KG1 (cell line): Measurements from ENCODE around the gene PLEKHA7.
"Not testable (repeated sequence)": the region's sequence is repeated elsewhere in the genome, so short reads cannot be mapped to it uniquely, and the experiment has no call there.

ENCODE experiments used
- DNase-seq: peaks from one replicate; lab custom pipeline; 2025; lab: John Stamatoyannopoulos, UW

The PLEKHA7 gene

DNA sequence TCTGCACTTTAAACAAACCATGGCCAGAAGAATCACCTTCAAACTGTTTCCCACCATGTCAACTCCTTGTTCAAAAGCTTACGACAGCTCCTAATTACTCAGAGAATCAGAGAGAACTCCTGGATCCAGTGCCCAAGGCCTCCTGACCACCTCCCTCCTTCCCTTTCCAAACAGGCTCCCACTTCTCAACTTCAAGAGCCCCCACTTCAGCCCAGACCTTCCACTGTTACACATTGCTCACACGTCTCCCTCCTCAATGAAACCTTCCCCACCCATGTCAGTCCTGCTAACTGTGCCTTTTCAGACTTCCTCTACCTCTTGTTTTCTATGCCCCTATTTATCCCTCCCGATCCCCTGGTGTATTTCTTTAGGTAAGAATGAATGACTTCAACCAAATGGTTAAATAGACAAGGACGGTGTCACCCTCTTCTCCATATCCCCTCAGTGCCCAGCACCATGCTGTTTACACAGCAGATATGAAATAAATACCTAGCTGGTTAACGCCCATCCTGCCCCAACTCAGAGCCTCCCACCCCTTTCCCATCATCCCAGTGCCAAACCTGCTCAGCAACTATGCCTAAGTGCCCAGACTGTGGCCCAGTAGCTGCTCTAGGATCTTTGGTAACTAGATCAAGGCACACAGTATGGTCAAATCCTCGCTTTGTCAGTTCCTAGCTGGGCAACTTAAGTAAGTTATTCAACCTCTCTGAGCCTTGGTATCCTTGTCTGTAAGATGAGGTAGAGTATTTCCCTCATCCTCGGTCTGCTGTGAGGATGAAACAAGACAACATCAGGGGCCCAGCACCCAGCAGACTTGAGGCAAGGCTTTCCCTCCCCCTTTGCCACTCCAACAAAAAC lies 36.8 kb downstream of the PLEKHA7 start:
- no peak for DNase-seq

DNA sequence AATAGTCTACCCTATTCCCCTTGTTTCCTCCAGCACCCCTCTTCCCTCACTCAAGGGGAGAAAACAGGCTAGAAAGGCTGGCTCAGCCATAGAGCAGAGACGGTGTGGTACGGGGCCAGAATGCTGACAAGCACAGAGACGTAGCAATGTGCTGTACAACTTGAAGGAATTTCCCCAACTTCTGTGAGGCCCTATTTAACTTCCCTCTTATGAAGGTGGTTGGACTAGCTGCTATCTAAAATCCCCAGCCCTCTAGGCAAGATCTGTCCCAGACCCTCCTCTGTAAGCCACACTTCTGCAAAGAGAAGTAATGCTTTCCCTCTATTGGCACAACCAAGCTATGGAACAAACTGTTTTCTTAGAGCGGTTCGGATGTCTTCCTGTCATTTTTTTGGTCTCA lies 37.8 kb downstream of the PLEKHA7 start:
- no peak for DNase-seq

DNA sequence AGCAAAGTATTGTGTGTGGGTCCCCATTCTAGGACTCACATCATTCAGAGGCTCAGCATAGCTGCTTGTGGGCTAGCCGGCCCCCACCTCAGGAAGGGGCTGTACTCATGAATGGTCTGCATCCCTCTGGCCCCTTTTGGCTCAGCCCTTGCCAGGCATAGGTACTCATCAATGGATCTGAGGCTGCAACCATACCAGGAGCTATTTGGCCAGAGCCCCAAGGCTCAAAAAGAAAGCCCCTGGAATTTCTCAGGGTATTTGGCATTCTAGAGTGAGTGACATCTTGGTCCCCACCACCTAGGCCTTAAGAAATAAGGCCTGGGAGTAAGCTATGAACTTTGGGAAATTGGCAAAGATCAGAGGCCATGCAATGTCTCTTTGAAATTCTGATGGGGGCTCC lies 38.3 kb downstream of the PLEKHA7 start:
- no peak for DNase-seq

DNA sequence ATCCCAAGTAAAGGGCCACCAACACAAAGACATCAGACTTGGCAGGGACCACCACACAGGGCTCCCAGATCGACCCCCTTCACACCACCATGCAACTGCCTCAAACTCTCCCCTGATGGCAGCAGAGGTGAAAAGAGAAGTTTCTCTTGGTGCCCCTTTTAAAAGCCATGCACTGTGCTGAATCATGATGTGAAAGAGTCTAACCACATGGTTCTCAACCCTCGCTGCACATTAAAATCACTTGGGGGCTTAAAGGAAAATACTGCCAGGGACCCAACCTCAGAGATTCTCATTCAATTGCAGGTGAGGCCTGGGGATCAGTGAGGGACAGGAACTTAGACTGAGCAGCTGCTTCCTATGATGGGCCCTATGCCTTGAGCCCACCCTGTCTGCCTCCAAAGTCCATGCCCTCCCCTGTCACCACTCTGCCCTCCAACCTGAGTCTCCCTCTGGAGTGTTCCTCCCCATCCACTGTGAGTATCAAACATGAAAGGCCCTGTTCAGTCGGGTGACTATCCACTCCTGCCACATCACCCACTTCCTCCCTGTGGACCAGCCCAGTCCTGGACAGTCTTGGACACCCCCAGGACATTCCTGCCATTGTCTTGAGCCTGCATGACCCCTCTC lies 40.8 kb downstream of the PLEKHA7 start:
- no peak for DNase-seq

DNA sequence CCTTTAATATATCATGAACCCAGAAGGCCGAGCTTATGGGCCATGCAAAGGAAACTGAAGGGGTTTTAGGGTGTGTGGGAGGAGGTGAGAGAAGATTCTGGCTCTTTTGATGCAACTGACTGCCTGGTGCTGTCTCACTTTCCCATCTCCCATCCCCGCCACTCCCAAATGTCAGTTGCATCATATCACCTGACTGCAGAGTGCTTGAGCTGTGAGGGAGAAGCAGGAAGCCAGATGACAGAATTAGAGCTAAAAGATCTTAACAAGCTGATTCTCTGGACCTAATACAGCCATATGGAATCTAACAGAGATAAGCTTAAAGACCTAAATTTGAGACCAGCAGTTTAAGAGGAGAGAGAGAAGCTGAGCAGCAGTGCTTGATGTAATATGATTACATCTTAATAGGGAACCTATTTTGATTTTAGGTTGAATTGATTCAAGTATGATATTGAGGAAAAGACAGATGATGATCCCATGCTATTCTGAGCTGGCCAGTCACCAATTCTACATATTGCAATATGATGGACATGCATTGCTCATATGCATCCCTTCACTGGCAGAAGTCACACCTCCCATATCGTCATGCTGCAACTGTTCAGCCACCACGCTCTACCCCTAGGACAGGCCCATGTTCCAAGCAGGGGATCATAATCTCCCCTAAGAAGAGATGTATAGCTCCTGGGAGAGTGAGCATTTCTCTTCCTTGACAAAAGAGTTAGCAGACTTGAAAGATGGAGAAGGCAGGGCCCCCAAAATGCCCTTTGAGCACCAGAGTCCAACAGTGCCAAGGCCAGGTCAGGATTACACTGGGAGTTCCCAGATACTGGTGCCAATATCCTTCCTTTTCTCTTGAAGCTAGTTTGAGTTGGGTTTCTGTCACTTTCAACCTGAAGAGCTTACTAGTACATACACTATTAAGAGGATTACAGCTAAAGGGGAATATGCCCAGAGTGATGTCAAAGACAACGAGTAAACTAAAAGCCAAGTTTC lies 44.9 kb downstream of the PLEKHA7 start:
- DNase-seq = no peak

DNA sequence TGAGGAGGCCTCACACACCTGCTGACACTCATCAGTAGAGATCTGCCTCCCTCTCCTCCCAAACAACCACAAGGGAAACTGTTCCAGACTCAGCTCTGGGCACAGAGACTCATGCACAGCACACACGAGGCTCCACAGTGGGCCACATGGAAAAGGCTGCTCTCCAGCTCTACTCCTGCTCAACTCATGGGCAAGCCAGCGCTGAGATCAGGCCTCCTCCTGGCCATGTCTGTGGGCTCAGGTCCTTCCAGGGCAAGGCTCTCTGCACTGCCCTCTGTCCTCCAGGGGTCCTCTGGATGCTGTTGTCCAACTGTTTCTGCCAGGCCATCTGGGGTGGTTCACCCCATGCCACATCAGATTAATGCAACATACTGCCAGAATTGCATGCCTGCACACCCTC lies 46.0 kb downstream of the PLEKHA7 start:
- no peak for DNase-seq

DNA sequence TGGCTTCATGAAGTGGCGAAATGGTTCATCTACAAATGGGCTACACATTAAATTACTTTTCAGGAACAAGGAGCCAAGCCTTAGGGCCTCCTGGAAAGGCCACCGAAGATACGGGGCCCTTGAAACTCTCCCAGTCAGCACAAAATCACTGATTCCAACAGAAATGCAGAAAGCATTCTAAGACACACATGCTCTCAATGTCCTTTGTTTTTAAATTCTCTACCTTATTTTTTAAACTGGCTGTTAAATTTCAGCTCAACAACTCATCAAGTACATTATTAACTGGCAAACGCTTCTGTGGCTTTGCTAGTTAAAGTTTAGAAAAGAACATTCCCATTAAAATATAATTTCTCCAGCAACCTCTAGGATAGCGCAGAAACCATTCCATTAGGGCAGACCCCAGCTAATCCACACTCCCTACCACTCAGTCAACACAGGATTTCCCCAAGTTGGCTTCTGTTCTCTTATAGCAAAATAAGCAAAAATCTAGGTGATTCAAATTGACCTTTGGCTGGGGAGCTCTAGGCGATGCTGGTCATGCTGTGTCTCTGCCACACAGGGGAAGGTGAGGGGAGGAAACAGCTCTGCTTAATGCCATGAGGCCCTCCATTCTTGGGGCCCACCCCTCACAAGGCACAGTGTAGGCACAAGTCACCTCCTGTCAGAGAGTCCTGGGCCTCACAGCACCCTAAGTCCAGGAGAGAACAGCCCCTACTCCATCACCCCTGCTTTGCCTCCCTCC lies 47.1 kb downstream of the PLEKHA7 start:
- no peak for DNase-seq

DNA sequence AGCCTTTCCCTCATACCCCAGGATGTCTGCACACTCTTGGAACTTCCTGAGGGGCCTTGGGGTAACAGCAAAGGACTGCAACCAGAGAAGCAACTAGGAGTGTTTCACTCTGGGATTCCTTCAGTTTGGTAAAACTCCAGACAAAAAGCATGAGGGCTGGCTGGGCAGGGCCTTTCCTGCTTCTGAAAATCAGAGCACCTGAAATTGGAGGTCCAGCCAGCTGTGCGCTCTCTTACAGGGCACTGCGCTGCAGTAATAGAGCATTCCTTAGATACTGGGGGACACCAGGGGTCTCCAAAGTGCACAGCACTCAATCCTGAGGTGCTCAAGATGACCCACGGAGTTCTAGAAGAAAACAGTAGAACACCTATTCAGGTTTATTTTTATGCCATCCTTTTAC lies 49.7 kb downstream of the PLEKHA7 start:
- DNase-seq = no peak

DNA sequence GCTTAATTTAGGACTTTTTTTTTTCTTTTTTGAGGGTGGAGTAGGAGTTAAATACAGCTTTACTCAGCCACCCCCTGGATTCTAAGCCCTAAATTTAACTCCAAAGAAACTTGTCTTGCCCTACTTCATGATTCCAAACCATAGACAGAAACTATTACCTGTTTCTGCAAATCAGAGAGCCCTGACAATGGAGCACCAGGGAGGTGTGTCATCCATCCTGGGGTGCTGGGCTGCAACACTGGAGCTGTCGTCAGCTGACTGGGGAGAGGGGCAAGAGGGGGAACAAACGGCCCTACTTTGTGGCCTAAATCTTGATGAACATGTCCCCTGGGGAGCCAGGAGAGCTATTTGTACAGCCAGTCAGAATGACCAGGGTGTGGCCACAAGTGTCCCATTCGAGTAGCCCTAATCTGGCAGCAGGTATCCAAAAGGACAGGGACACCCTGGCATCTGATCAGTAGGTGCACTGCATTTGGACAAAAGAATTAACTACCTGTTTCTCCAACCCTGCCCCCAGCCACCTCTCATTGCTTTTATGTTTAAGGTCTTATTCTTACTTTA lies 50.8 kb downstream of the PLEKHA7 start:
- no peak for DNase-seq

DNA sequence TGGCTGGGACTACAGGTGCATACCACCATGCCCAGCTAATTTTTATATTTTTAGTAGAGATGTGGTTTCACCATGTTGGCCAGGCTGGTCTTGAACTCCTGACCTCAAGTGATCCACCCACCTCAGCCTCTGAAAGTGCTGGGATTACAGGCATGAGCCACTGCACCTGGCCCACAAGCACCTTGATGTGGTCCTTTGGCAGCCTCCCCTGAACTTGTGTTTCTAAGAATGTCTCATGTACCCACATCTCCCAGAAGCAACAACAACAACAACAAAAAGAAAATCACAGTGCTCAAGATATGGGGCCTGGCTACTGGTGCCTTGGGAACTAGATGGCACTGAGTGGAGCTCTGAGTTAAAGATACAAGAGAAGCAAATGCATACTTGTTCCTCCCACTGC lies 51.6 kb downstream of the PLEKHA7 start:
- not testable (repeated sequence) for DNase-seq

DNA sequence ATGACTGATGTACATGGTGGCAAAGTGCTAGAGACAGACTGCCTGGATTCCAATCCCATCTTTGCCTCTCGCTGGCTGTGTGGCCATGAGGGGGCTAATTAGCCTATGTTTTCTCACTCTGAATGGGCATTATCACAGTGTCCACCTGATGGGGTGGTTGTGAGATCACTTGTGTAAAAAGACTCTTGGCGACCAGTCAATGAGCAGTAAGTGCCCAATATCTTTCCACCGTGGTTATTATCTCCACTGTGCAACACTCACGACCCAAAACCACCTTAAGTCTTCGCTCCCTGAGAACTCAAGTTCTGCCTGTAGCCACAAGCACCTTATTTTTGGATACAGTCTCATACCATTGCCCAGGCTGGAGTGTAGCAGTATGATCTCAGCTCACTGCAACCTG lies 52.1 kb downstream of the PLEKHA7 start:
- DNase-seq = no peak

DNA sequence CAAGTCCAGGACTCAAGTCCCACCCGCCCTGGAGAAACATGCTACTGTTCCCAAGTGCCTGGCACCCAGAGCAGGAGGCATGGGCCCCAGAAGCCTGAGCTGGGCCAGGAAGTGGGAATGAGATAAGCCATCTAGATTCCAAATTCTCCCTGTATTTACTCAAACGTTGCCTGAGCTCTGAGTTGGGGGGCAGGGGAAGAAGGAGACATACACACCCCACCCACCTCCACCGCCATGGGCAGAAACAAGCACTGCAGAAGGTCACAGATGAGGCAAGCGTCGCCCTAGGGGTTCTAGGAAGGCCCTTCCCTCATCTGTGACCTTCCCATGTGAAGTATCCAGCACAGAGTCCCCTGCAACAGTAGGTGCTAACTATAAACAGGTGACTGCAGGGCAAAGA lies 54.0 kb downstream of the PLEKHA7 start:
- no peak for DNase-seq

DNA sequence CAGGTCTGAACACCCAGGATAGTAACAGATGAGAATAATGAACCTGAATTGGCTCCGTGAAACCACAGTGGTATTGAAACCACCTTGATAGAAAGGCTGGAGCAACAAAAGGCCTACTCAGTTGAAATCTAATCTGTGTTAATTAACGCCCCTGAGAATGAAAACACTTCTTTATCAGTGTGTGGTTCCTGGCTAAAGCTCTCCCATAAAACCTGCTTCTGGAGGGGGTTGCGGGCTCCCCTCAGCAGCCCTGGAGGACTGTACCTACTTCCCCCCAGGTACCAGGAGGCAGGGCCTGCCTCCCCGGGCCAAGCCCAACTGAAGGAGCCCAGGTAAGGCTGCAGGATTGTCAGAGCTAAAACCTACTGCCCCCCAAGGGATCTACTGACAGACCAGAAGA lies 54.6 kb downstream of the PLEKHA7 start:
- no peak for DNase-seq

DNA sequence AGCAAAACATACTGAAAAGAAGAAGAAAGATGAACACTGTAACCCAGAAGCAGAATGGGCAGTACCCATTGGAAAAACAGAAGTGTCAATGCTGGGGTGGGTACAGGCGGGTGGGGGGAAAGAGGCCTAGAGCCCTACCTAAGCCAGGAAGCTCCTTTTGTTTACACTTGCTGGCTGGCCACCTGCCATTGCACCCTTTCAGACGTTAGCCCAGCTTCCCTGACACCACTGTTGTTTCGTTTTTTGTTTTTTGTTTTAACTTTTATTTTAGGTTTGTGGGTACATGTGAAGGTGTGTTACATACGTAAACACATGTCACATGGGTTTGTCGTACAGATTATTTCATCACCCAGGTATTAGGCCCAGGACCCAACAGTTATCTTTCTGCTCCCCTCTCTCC lies 55.4 kb downstream of the PLEKHA7 start:
- no peak for DNase-seq

DNA sequence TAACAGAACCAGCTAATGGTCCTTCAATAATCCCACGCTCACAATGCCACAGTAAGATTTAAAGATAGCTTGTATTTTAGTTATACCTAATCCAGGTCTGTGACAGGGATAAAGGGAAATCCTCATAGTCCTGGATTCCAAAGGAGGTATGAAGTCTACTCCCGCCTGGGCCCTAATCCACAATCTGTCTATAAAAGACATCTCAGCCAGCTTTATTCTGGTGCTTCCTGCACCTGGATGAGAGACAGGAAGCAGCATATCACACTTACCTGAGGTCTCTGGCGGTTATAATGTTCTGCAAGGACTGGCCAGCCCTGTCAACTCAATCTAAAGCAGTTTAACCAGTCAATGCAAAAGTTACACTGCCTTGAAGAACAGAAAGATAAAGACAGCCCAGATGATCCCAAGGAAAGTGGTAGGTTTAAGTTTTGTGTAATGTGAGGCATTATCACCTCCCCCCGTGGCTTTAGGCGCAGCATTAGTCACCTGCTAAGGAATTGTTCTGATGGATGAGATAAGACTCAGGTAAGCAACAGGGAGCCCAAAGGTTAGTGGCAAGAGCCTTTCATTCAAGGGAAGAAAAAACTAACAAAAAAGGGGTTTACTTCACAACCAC lies 57.6 kb downstream of the PLEKHA7 start:
- DNase-seq = no peak

DNA sequence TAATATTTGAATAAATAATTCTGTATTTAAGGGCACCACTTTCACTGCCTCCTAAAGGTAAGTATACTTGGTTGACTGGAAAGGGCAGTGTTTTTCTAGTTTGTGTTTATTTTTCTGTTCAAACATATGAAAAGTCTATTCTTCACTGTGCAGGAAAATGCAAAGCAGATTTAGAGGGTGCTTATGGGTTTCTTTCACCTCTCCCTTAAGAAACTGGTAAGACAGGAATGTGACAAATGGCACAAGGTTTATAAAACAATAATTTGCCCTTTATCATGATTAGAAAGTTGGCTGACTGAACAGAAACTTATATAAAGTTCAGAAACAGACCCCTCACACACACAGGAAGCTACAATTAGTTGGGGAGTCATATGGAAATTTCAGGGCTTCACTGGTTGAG lies 60.6 kb downstream of the PLEKHA7 start:
- no peak for DNase-seq

DNA sequence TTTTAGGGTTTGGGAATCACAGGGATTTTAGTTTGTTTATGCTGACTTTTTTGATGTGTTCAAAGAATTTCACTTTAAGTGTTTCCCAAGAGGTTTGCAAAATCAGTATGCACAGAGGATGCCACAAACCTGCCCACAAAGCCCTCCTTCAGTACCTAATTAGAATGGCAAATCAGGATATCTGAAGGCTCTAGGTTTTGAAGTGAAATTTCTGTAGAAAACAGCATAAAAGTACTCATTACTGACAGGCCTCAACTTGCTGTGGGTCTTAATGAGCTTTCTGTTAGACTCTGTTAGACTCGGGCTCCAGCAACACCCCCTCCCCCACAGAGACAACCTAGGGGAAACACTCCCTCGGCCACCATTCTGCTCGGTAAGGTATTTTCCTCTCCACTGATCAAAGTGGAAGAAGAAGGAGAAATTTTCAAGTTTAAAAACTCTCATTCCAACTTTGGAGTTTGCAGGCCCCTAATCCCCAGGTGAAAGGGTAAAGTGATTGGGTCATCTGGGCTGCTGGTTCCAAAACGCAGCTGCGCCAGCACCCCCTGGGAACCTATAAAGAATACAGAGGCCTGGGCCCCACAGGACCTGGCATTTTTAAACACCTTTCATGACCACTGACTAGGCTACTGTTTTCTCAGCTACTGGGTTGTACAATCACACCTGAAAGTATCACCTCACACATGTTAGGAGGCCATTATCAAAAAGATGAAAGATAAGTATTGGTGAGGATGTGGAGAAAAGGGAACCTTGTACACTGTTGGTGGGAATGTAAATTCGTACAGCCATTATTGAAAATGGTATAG lies 67.5 kb downstream of the PLEKHA7 start:
- DNase-seq = no peak

DNA sequence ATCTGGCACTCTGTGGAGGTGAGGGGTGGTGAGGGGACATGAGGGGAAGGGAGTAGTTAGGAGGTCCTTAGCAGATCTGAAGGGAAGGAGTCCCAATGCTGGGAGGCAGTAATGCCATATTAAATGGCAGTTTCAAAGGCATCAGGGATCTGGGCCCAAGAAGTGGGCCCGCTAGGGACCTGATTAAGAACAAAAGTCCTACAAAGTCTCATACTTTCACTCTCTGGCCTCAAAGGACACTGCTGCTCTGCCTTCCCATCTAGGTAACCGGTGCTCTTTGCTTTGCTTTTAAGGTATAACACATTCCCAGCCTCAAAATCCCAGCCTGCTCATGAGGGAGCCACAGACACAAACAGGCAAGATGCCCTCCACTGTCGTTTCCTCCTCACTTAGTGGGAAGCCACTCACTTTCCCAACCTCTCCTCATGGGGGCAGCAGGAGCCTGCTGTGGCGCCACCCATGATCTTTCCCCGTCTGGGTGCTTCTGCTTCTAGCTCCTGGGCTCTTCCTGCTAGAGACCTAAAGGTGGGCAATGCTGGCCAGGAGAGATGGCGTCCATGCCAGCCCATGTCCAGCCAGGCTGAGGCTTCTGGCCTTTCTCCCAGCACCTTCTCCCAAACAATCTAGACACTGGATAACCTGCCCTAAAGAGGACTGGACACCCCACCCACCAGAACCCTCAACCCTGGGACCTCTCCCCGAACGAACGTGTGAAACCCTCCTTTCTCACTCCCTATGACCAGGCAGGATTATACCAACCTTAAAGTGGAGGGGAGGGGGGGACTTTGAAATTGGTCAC lies 68.3 kb downstream of the PLEKHA7 start:
- peak; percentile 11 for DNase-seq

DNA sequence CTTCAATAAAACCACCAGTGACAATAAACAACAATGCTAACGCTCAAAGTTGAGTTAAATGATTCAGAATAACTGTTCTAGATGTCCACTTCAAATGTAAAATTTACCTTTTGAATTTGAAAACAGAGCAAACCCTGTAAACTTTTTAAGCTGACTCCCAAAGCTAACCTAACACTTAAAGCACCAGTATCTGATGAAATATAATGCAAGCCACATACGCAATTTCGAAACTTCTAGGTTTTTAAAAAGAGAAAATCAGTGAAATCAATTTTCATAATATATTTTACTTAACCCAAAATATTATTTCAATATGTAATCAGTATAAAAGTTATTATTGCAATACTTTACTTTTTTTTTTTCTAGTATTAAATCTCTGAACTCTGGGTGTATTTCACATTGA lies 71.3 kb downstream of the PLEKHA7 start:
- DNase-seq = no peak
